Activated naive CD8-positive, alpha-beta T cell (primary cell): ENCODE data around the gene ASB6.
A peak's percentile ranks its signal among the peaks of the same experiment; 100 is the strongest.

Experiments
- H3K27ac Mint-ChIP-seq: one replicate; pipeline ENCODE4 v1.8.0; 2021; ENCODE audit warnings: mixed read lengths
- H3K27me3 Mint-ChIP-seq: one replicate; pipeline ENCODE4 v1.8.0; 2021; ENCODE audit warnings: mixed read lengths
- H3K36me3 Mint-ChIP-seq: one replicate; pipeline ENCODE4 v1.8.0; 2021; ENCODE audit warnings: mixed read lengths
- H3K4me1 Mint-ChIP-seq: one replicate; pipeline ENCODE4 v1.8.0; 2021; ENCODE audit warnings: low read depth, mixed read lengths
- H3K4me3 Mint-ChIP-seq: one replicate; pipeline ENCODE4 v1.8.0; 2021; ENCODE audit warnings: mild to moderate bottlenecking, mixed read lengths
- H3K9me3 Mint-ChIP-seq: one replicate; pipeline ENCODE4 v1.8.0; 2021; ENCODE audit warnings: low read depth, mixed read lengths

The ASB6 gene

GRCh38 chr9:129630967-129631673, 10.8 kb downstream of the ASB6 start:
- no peak overlapping the region for H3K4me3 Mint-ChIP-seq
- H3K9me3 Mint-ChIP-seq = no peaks in the 10 kb centered on the region
- H3K36me3 Mint-ChIP-seq = peaks cover 6% of the 10 kb centered on the region
- no peaks in the 10 kb centered on the region for H3K27me3 Mint-ChIP-seq
- H3K27ac Mint-ChIP-seq = peak overlapping the region; percentile 41
- H3K4me1 Mint-ChIP-seq = peaks cover 52% of the 10 kb centered on the region

GRCh38 chr9:129629251-129629820, 12.6 kb downstream of the ASB6 start:
- Mint-ChIP-seq H3K9me3 (no peaks in the 10 kb centered on the region), H3K27ac (peak overlapping the region; percentile 46), H3K27me3 (no peaks in the 10 kb centered on the region), H3K4me1 (peaks cover 61% of the 10 kb centered on the region), H3K36me3 (peaks cover 6% of the 10 kb centered on the region), H3K4me3 (peak overlapping the region; percentile 97)

DNA sequence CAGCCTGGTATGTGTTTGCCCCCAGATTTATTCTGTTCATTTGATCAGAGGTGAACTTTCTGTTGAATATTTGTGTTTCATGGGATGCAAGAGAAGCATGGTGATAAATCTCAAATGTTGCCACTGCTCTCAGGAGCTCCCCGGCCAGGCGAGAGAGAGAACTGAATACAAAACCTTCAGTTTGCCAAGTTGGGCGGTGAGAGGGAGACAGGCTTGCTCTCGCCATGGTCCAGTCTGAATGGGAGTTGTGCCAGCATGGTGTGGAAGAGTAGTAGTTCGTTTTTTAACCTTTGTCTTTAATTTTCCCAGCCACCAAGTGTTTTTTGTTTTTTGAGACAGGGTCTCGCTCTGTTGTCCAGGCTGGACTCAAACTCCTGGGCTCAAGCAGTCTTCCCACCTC, 13.2 kb downstream of the ASB6 start:
- peak overlapping the region; percentile 34 for H3K27ac Mint-ChIP-seq
- peak overlapping the region; percentile 97 for H3K4me3 Mint-ChIP-seq
- peaks cover 6% of the 10 kb centered on the region for H3K36me3 Mint-ChIP-seq
- no peaks in the 10 kb centered on the region for H3K27me3 Mint-ChIP-seq
- peaks cover 65% of the 10 kb centered on the region for H3K4me1 Mint-ChIP-seq
- H3K9me3 Mint-ChIP-seq = no peaks in the 10 kb centered on the region

GRCh38 chr9:129627556-129628440, 14.2 kb downstream of the ASB6 start:
- Mint-ChIP-seq H3K4me3 (peak overlapping the region; percentile 97), H3K27ac (peak overlapping the region; percentile 99), H3K4me1 (peaks cover 65% of the 10 kb centered on the region), H3K27me3 (no peaks in the 10 kb centered on the region), H3K9me3 (no peaks in the 10 kb centered on the region), H3K36me3 (peaks cover 6% of the 10 kb centered on the region)

GRCh38 chr9:129626625-129627284, 15.2 kb downstream of the ASB6 start:
- Mint-ChIP-seq H3K4me1 (peaks cover 63% of the 10 kb centered on the region), H3K27me3 (no peaks in the 10 kb centered on the region), H3K27ac (peak overlapping the region; percentile 99), H3K4me3 (peak overlapping the region; percentile 97), H3K36me3 (peaks cover 6% of the 10 kb centered on the region), H3K9me3 (no peaks in the 10 kb centered on the region)

GRCh38 chr9:129626079-129626624, 15.8 kb downstream of the ASB6 start, which contains the start of gene NTMT1:
TSS of gene NTMT1 (plus strand) at chr9:129626163. CDS start at chr9:129632704, 6,541 bp downstream.
- Mint-ChIP-seq H3K36me3 (peaks cover 6% of the 10 kb centered on the region), H3K9me3 (no peaks in the 10 kb centered on the region), H3K27me3 (peaks cover 2% of the 10 kb centered on the region), H3K4me1 (peaks cover 57% of the 10 kb centered on the region), H3K4me3 (peak within 1 kb of the TSS; percentile 97), H3K27ac (peak within 1 kb of the TSS; percentile 99)

- Mint-ChIP-seq H3K9me3 (no peaks in the 10 kb centered on the region), H3K4me3 (peak overlapping the region; percentile 97), H3K27me3 (peaks cover 5% of the 10 kb centered on the region), H3K4me1 (peaks cover 48% of the 10 kb centered on the region), H3K27ac (peak overlapping the region; percentile 81), H3K36me3 (peaks cover 6% of the 10 kb centered on the region)
Observed at GRCh38 chr9:129624947-129625346, 17.0 kb downstream of the ASB6 start.

GRCh38 chr9:129624168-129624759, 17.7 kb downstream of the ASB6 start:
- H3K9me3 Mint-ChIP-seq = no peaks in the 10 kb centered on the region
- H3K27me3 Mint-ChIP-seq = peaks cover 5% of the 10 kb centered on the region
- H3K4me3 Mint-ChIP-seq = peak overlapping the region; percentile 79

DNA sequence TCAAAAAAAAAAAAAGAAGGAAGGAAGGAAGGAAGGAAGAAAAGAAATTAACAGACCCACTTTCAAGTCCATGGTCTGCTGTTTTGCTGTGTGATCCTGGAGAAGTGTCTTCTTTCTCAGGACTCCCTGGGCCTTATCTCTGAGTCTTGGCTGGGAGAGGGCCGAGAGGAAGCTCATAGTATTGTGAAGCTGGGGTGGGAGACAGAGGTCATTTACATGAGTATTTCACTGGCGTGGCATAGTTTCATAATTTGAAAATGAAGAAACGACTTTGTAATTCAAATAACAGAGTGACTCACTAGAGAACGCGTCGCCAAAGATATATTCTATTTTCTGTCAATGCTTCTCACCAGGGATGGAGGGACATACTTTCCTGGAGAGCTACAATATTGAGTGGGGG, 18.6 kb downstream of the ASB6 start:
- Mint-ChIP-seq H3K4me1 (peaks cover 36% of the 10 kb centered on the region), H3K27ac (peak overlapping the region; percentile 16), H3K4me3 (no peak overlapping the region)

More at GRCh38 chr9:129624168-129624759, 17.7 kb downstream of the ASB6 start:
- Mint-ChIP-seq H3K4me1 (peaks cover 42% of the 10 kb centered on the region), H3K36me3 (peaks cover 6% of the 10 kb centered on the region), H3K27ac (peak overlapping the region; percentile 54)

GRCh38 chr9:129620669-129621295, 21.2 kb downstream of the ASB6 start, which contains the start of gene C9orf50:
TSS of gene C9orf50 (minus strand) at chr9:129621101. CDS start at chr9:129620574, 527 bp downstream.
- H3K4me3 Mint-ChIP-seq = peak within 1 kb of the TSS; percentile 62
- no peak within 1 kb of the TSS for H3K27ac Mint-ChIP-seq
- peaks cover 11% of the 10 kb centered on the region for H3K27me3 Mint-ChIP-seq
- H3K4me1 Mint-ChIP-seq = peaks cover 20% of the 10 kb centered on the region
- no peaks in the 10 kb centered on the region for H3K9me3 Mint-ChIP-seq
- no peaks in the 10 kb centered on the region for H3K36me3 Mint-ChIP-seq

More for the DNA sequence above, 18.6 kb downstream of the ASB6 start:
- Mint-ChIP-seq H3K36me3 (peaks cover 6% of the 10 kb centered on the region), H3K9me3 (no peaks in the 10 kb centered on the region), H3K27me3 (peaks cover 10% of the 10 kb centered on the region)

GRCh38 chr9:129619787-129620668, 21.9 kb downstream of the ASB6 start:
- Mint-ChIP-seq H3K9me3 (no peaks in the 10 kb centered on the region), H3K36me3 (no peaks in the 10 kb centered on the region), H3K4me3 (peak overlapping the region; percentile 61), H3K27me3 (peaks cover 11% of the 10 kb centered on the region), H3K4me1 (peaks cover 16% of the 10 kb centered on the region), H3K27ac (no peak overlapping the region)

GRCh38 chr9:129617167-129617566, 24.8 kb downstream of the ASB6 start:
- H3K36me3 Mint-ChIP-seq = no peaks in the 10 kb centered on the region
- peaks cover 7% of the 10 kb centered on the region for H3K4me1 Mint-ChIP-seq
- H3K27ac Mint-ChIP-seq = no peak overlapping the region
- H3K27me3 Mint-ChIP-seq = peaks cover 11% of the 10 kb centered on the region
- no peak overlapping the region for H3K4me3 Mint-ChIP-seq
- H3K9me3 Mint-ChIP-seq = no peaks in the 10 kb centered on the region
